ENCODE measurements around the gene NCR2. TPM values are rescaled to one million over a fixed set of nuclear protein-coding genes. Genes with fewer than 3 reads are reported as not detected.

Gene NCR2
- total RNA-seq, 1 experiment from 2014 or later: not detected

GRCh38 chr6:41341580-41341979 lies 6.2 kb downstream of the NCR2 start:
- RAD21 ChIA-PET (ENCODE audit: low non-redundant PET in 1 of 2, low total read pairs in 2 of 2, uncharacterized antibody in 2 of 2, unreplicated experiment in 2 of 2): no interaction called here
- no peak overlapping the region for H3K4me2 ChIP-seq (ENCODE audit: low read length)
- no peak for DNase-seq (ENCODE audit: low read depth, low spot score)
- H3K4me1 ChIP-seq (ENCODE audit: control insufficient read depth in 1 of 2, insufficient read depth in 2 of 2, low read length in 2 of 2): no peaks in the 10 kb centered on the region
- H3K4me3 ChIP-seq (replicated peaks in 1 of 2; ENCODE audit: low read depth in 1 of 2, low read length in 2 of 2): no peak overlapping the region
- no TSS peak for BruUV-seq (replicated peaks)
- H3K9me2 ChIP-seq (ENCODE audit: insufficient read depth): no peaks in the 10 kb centered on the region
- no peak overlapping the region for H2AFZ ChIP-seq (ENCODE audit: low read depth, low read length, poor library complexity, severe bottlenecking)
- no peak overlapping the region for H3K9ac ChIP-seq (ENCODE audit: low read length)
- 0 out of 2 replicates have a peak, but pooled peaks cover 8% of the 10 kb centered on the region for H3K27me3 ChIP-seq (ENCODE audit: insufficient read depth, low read length)
- CTCF ChIA-PET: no interaction called here
- no peaks in the 10 kb centered on the region for H3K79me2 ChIP-seq (ENCODE audit: insufficient read depth, low read length)
- no peak overlapping the region for H3K27ac ChIP-seq (ENCODE audit: low read depth, low read length)
- no peak for TF ChIP-seq ZNF274 (IDR thresholded peaks at IDR 0.05; ENCODE audit: low read depth, low read length)
- TF ChIP-seq, protein P1, sequence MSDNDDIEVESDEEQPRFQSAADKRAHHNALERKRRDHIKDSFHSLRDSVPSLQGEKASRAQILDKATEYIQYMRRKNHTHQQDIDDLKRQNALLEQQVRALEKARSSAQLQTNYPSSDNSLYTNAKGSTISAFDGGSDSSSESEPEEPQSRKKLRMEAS (IDR thresholded peaks at IDR 0.05): no peak
- TF ChIP-seq SRF (IDR thresholded peaks at IDR 0.05; ENCODE audit: low read depth): no peak
- TF ChIP-seq, protein P2, sequence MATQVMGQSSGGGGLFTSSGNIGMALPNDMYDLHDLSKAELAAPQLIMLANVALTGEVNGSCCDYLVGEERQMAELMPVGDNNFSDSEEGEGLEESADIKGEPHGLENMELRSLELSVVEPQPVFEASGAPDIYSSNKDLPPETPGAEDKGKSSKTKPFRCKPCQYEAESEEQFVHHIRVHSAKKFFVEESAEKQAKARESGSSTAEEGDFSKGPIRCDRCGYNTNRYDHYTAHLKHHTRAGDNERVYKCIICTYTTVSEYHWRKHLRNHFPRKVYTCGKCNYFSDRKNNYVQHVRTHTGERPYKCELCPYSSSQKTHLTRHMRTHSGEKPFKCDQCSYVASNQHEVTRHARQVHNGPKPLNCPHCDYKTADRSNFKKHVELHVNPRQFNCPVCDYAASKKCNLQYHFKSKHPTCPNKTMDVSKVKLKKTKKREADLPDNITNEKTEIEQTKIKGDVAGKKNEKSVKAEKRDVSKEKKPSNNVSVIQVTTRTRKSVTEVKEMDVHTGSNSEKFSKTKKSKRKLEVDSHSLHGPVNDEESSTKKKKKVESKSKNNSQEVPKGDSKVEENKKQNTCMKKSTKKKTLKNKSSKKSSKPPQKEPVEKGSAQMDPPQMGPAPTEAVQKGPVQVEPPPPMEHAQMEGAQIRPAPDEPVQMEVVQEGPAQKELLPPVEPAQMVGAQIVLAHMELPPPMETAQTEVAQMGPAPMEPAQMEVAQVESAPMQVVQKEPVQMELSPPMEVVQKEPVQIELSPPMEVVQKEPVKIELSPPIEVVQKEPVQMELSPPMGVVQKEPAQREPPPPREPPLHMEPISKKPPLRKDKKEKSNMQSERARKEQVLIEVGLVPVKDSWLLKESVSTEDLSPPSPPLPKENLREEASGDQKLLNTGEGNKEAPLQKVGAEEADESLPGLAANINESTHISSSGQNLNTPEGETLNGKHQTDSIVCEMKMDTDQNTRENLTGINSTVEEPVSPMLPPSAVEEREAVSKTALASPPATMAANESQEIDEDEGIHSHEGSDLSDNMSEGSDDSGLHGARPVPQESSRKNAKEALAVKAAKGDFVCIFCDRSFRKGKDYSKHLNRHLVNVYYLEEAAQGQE (IDR thresholded peaks at IDR 0.05; ENCODE audit: low read depth): no peak
- no peak for TF ChIP-seq EZH2phosphoT487 (IDR thresholded peaks at IDR 0.05; ENCODE audit: borderline replicate concordance)
- TF ChIP-seq POLR2AphosphoS5 (IDR thresholded peaks at IDR 0.05; ENCODE audit: low read depth, low read length): no peak
- TF ChIP-seq RAD21 (IDR thresholded peaks at IDR 0.05; ENCODE audit: low read depth): no peak
- TF ChIP-seq CBX3 (IDR thresholded peaks at IDR 0.05; ENCODE audit: low read depth): no peak
- no peak for TF ChIP-seq JUND (IDR thresholded peaks at IDR 0.05)
- TF ChIP-seq EZH2 (IDR thresholded peaks at IDR 0.05): no peak
- POLR2A ChIA-PET: no interaction called here
- intact Hi-C loops (cut with micrococcal nuclease): no loop called here
- no peaks in the 10 kb centered on the region for H3K36me3 ChIP-seq (ENCODE audit: control insufficient read depth in 1 of 2, insufficient read depth in 2 of 2, low read length in 2 of 2)
- H3K9me3 ChIP-seq (ENCODE audit: control insufficient read depth in 1 of 2, insufficient read depth in 1 of 2, low read depth in 1 of 2, low read length in 2 of 2): no peaks in the 10 kb centered on the region
- no peaks in the 10 kb centered on the region for H4K20me1 ChIP-seq (ENCODE audit: insufficient read depth)
- no peak for ATAC-seq
